Common myeloid progenitor, CD34-positive (primary cell): ENCODE results near the gene OPTN.

Source experiments
- CTCF ChIA-PET: fragments of 350-600 bp; sonication (Branson Sonifier 250); formaldehyde crosslinking; loops from one replicate; lab custom pipeline; 2021; ENCODE audit warnings: antibody characterized with exemption; lab: Charles Lee
- POLR2A ChIA-PET: fragments of 350-600 bp; sonication (Branson Sonifier 250); formaldehyde crosslinking; loops from one replicate; lab custom pipeline; 2021; ENCODE audit warnings: antibody characterized with exemption; lab: Charles Lee
- DNase-seq, 3 donors: peaks; one replicate each; pipeline versions ENCODE4 v3.0.0 to v3.0.0-alpha.2; 2013
- H3K27ac ChIP-seq, 2 experiments: 1 replicate in 1 of 2; 2 replicates in 1 of 2; pipeline ENCODE4 v1.7.0; 2013; ENCODE audit warnings: inconsistent platforms in 2 of 2, low read length in 2 of 2, mild to moderate bottlenecking in 2 of 2, low read depth in 1 of 2, moderate library complexity in 1 of 2; ENCODE audit not compliant: severe bottlenecking in 2 of 2, insufficient read depth in 1 of 2, poor library complexity in 1 of 2
- H3K27me3 ChIP-seq, 5 experiments: replicated peaks in 2 of 5; 1 replicate in 3 of 5; 2 replicates in 2 of 5; pipeline versions ENCODE4 v1.6.1 to v1.7.0; 2013; ENCODE audit warnings: low read length in 4 of 5, mild to moderate bottlenecking in 2 of 5, moderate library complexity in 2 of 5, inconsistent platforms in 1 of 5; ENCODE audit not compliant: insufficient read depth in 5 of 5, control insufficient read depth in 4 of 5
- H3K36me3 ChIP-seq, 4 experiments: 1 replicate in 2 of 4; 2 replicates in 2 of 4; pipeline versions ENCODE4 v1.6.1 to v1.7.0; 2013; ENCODE audit warnings: low read length in 3 of 4, control low read depth in 1 of 4, mild to moderate bottlenecking in 1 of 4; ENCODE audit not compliant: control insufficient read depth in 4 of 4, insufficient read depth in 4 of 4
- H3K4me1 ChIP-seq, 4 experiments: 1 replicate in 3 of 4; 2 replicates in 1 of 4; pipeline versions ENCODE4 v1.6.1 to v1.7.1; 2013; ENCODE audit warnings: low read length in 3 of 4, mild to moderate bottlenecking in 3 of 4, control low read depth in 1 of 4, inconsistent platforms in 1 of 4, moderate library complexity in 1 of 4; ENCODE audit not compliant: control insufficient read depth in 4 of 4, insufficient read depth in 4 of 4; ENCODE audit errors: control extremely low read depth in 1 of 4
- H3K4me3 ChIP-seq, 7 experiments: 1 replicate in 4 of 7; 2 replicates in 3 of 7; pipeline versions ENCODE4 v1.5.1 to v1.7.0; 2013; ENCODE audit warnings: mild to moderate bottlenecking in 7 of 7, low read length in 6 of 7, moderate library complexity in 6 of 7, inconsistent platforms in 2 of 7, low read depth in 2 of 7, control low read depth in 1 of 7; ENCODE audit not compliant: insufficient read depth in 4 of 7, control insufficient read depth in 1 of 7; ENCODE audit errors: extremely low read depth in 1 of 7
- H3K9me3 ChIP-seq, 5 experiments: 1 replicate in 4 of 5; 2 replicates in 1 of 5; pipeline versions ENCODE4 v1.6.1 to v1.7.1; 2013; ENCODE audit warnings: low read length in 4 of 5, mild to moderate bottlenecking in 2 of 5, inconsistent platforms in 1 of 5, low read depth in 1 of 5, moderate library complexity in 1 of 5; ENCODE audit not compliant: control insufficient read depth in 4 of 5, insufficient read depth in 2 of 5; ENCODE audit errors: control extremely low read depth in 1 of 5
- WGBS: methylation state at CpG from one replicate; pipeline ENCODE4 v1.1.5; 2013; ENCODE audit not compliant: insufficient coverage; 5-methylcytosine and 5-hydroxymethylcytosine counted together

OPTN gene

GRCh38 chr10:13106387-13107045 lies 6.6 kb downstream of the OPTN start:
- Histone ChIP-seq H3K36me3 (peaks cover 0 to 15% (median 4%) of the 10 kb centered on the region in 4 experiments), H3K9me3 (no peaks in the 10 kb centered on the region), H3K4me1 (peaks cover 0 to 10% (median 7%) of the 10 kb centered on the region in 4 experiments), H3K27ac (no peak overlapping the region), H3K4me3 (no peak overlapping the region), H3K27me3 (no peaks in the 10 kb centered on the region)
- CTCF ChIA-PET = no interaction called here
- no peak for DNase-seq
- POLR2A ChIA-PET = no interaction called here
- WGBS = 100% methylated on average over 1 of the region's 5 CpGs

GRCh38 chr10:13110908-13111307 lies 10.9 kb downstream of the OPTN start:
- no peaks in the 10 kb centered on the region for H3K27me3 ChIP-seq
- ChIA-PET POLR2A (no interaction called here), CTCF (no interaction called here)
- no CpG with 5 or more reads among the region's 3 CpGs for WGBS
- peaks cover 0 to 10% (median 5%) of the 10 kb centered on the region in 4 experiments for H3K4me1 ChIP-seq
- no peak overlapping the region for H3K27ac ChIP-seq
- DNase-seq = no peak
- H3K36me3 ChIP-seq = peaks cover 2 to 43% (median 10%) of the 10 kb centered on the region in 4 experiments
- H3K9me3 ChIP-seq = no peaks in the 10 kb centered on the region
- no peak overlapping the region for H3K4me3 ChIP-seq

GRCh38 chr10:13113544-13113943 lies 13.6 kb downstream of the OPTN start:
- H3K9me3 ChIP-seq = no peaks in the 10 kb centered on the region
- DNase-seq = no peak
- no peak overlapping the region for H3K27ac ChIP-seq
- H3K36me3 ChIP-seq = peaks cover 2 to 53% (median 14%) of the 10 kb centered on the region in 4 experiments
- ChIA-PET CTCF (interaction anchor here (0.6 to 2.4 kb wide), 2 partner anchors 14 to 1037 kb away, joined by 4 to 6 read pairs; partner anchors contain the start of gene OPTN), POLR2A (no interaction called here)
- H3K27me3 ChIP-seq = no peaks in the 10 kb centered on the region
- H3K4me1 ChIP-seq = peaks cover 3 to 19% (median 16%) of the 10 kb centered on the region in 4 experiments
- 98% methylated on average over 5 of the region's 6 CpGs for WGBS
- no peak overlapping the region for H3K4me3 ChIP-seq

- Histone ChIP-seq H3K4me1 (peaks cover 3 to 25% (median 16%) of the 10 kb centered on the region in 4 experiments), H3K27me3 (no peaks in the 10 kb centered on the region), H3K27ac (no peak overlapping the region), H3K9me3 (no peaks in the 10 kb centered on the region), H3K36me3 (peaks cover 4 to 50% (median 18%) of the 10 kb centered on the region in 4 experiments), H3K4me3 (no peak overlapping the region)
- DNase-seq = peak in 1 of 3 donors; percentile 13
- CTCF ChIA-PET = no interaction called here
- POLR2A ChIA-PET = interaction anchor here (0.6 kb wide), 1 partner anchor 12 kb away, joined by 3 read pairs; no protein-coding TSS in a partner anchor
- 94% methylated on average over 10 of the region's 12 CpGs for WGBS
These were observed 16.2 kb downstream of the OPTN start for GRCh38 chr10:13115832-13116803.

GRCh38 chr10:13117841-13118783 lies 18.1 kb downstream of the OPTN start:
- H3K4me1 ChIP-seq = peaks cover 3 to 25% (median 16%) of the 10 kb centered on the region in 4 experiments
- H3K36me3 ChIP-seq = peaks cover 4 to 52% (median 20%) of the 10 kb centered on the region in 4 experiments
- peak; percentile 50 to 93 (median 92) for DNase-seq
- WGBS = 29% methylated on average over 4 of the region's 14 CpGs
- no peak overlapping the region for H3K27ac ChIP-seq
- no peaks in the 10 kb centered on the region for H3K27me3 ChIP-seq
- ChIA-PET POLR2A (no interaction called here), CTCF (interaction anchor here (0.9 to 1.5 kb wide), 4 partner anchors 14 to 30 kb away, joined by 3 to 7 read pairs (median 4); no protein-coding TSS in a partner anchor)
- H3K9me3 ChIP-seq = no peaks in the 10 kb centered on the region
- peak overlapping the region in 3 of 7 experiments; percentile 1 to 57 (median 48) for H3K4me3 ChIP-seq

- H3K36me3 ChIP-seq = peaks cover 4 to 52% (median 22%) of the 10 kb centered on the region in 4 experiments
- CTCF ChIA-PET = interaction anchor here (0.9 to 1.5 kb wide), 4 partner anchors 13 to 29 kb away, joined by 3 to 7 read pairs (median 4); no protein-coding TSS in a partner anchor
These were observed 18.9 kb downstream of the OPTN start for GRCh38 chr10:13118784-13119410.

More at GRCh38 chr10:13118784-13119410, 18.9 kb downstream of the OPTN start:
- no peaks in the 10 kb centered on the region for H3K27me3 ChIP-seq
- no peaks in the 10 kb centered on the region for H3K9me3 ChIP-seq
- H3K4me1 ChIP-seq = peaks cover 3 to 25% (median 16%) of the 10 kb centered on the region in 4 experiments
- WGBS = 100% methylated on average over 1 of the region's 3 CpGs
- no peak overlapping the region for H3K27ac ChIP-seq
- DNase-seq = no peak
- POLR2A ChIA-PET = no interaction called here
- no peak overlapping the region for H3K4me3 ChIP-seq
